Stimulated activated CD4-positive, alpha-beta T cell treated with anti-CD3 and anti-CD28 coated beads, Interleukin-1b, Interleukin-23, amount 100 ng/mL, for 48 hours (primary cell): ENCODE measurements around the gene CFC1.
"Not testable (repeated sequence)": the region's sequence is repeated elsewhere in the genome, so short reads cannot be mapped to it uniquely, and the experiment has no call there.

Experiments
- DNase-seq: peaks from one replicate; pipeline ENCODE4 v3.0.0-alpha.2; 2020

The CFC1 gene

GRCh38 chr2:130582970-130583369 lies 16.4 kb downstream of the CFC1 start:
- not testable (repeated sequence) for DNase-seq

GRCh38 chr2:130581491-130581890 lies 17.9 kb downstream of the CFC1 start:
- DNase-seq = not testable (repeated sequence)

GRCh38 chr2:130579121-130579520 lies 20.3 kb downstream of the CFC1 start:
- DNase-seq = not testable (repeated sequence)

DNA sequence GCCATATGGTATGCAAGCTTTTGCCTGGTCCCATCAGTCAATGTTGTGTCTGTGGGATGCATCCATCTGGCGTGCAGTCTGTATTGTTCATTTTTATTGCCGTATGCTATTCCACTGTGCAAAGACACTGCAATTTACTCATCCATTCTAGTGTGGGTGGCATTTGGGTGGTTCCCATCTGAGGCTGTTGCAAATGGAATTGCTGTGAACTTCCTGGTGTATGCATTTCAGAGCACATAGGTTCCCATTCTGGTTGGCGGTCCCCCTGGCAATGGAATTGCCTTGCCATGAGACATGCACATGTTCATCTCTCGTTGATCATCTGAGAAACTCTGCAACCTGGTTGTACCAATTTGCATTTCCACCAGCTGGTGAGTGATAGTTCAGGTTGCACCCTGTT lies 21.8 kb downstream of the CFC1 start:
- not testable (repeated sequence) for DNase-seq

DNA sequence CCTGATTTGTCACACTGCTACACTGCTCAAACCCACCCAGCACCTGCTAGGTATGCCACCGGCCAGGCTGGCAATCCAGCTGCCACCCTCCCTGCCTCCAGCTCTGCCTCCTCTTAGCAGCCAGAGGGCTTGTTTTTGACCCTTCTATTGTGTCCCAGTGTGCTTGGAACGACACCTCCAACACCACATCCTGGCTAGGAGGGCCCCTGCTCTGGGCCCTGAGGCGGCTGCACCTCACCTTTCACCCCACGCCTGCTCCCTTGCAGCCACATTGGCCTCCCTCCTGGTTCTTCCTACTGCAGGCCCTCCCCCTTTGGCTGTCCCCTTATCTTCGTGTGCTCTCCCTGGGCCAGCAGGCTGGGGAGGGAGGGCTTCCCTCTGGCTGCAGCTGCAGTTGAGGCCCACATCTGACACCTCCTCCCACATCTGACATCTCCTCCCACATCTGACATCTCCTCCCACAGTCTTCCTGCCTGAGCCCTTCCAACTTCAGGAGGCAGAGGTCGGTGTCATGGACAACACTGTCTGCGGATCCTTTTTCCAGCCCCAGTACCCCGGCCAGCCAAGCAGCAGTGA lies 23.1 kb downstream of the CFC1 start:
- DNase-seq = not testable (repeated sequence)

GRCh38 chr2:130574230-130574629 lies 25.1 kb downstream of the CFC1 start:
- not testable (repeated sequence) for DNase-seq

DNA sequence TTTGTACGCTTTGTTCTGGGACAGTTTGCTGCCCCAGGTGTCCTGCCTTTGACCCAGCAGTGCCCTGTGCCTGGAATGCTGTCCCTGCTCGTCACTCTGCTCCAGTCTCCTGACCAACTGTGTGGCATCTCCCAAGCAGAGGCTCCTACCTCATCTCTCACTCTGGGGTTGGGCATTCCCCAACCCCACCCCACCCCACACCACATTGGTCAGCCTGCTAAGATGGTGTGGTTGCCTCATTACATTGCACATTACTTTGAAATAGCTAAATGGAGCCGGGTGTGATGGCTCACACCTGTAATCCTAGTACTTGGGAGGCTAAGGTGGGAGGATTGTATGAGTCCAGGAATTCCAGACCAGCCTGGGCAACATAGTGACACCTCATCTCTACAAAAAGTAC lies 27.4 kb downstream of the CFC1 start:
- not testable (repeated sequence) for DNase-seq

GRCh38 chr2:130566165-130566564 lies 33.2 kb downstream of the CFC1 start:
- DNase-seq = not testable (repeated sequence)

DNA sequence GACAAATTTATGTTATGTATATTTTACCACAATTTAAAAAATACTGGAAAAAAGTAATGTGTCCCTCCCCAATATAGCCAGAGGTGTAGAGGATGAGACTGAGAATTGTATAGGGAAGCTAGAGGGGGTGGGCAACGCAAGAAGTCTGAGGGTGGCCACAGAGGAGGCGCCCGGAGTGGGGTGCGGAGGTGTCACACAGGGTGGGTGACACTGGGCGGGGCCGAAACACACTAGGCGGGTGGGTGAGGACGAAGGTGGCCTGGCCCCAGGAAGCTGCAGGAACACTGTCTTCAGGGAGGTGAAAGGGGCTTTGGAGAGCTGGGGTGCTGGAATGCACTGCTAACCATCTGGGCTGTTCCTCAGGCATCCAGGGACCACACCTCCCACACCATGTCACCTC lies 42.9 kb downstream of the CFC1 start:
- DNase-seq = not testable (repeated sequence)

DNA sequence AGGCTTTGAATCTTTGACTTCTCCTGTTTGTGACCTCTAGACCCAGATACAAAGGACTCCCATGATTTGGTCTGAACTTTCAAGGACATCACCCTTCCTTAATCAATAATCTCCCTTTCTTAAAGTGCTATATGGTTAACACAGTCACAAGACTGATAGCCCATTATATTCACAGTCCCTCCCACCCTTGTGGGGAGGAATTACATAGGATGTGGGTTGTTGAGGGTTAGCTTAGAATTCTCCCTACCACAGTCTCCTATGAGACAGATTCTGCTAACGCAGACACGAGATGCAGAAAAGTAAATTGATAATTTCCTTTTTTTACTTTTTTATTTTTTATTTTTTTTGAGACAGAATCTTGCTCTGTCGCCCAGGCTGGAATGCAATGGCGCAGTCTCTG lies 45.2 kb downstream of the CFC1 start:
- DNase-seq = not testable (repeated sequence)

DNA sequence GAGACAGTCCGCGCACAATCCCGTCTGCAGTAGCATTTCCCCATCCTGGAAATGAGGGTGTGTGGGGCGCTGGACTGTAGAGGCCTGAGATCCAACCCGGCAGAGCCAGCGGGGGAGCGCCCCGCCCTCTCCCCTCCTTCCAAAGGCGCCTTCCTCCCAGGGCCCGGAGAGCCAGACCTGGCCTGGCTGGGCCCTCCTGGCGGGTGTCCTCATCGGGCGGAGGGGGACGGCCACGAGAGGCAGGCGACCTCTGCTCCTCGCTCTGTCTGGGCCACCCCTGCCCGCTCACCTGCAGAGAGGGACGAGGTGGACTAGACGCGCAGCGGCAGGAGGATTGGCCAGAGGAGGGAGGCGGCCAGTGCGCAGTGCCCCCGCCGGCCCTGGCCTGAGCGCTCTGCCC lies 49.9 kb downstream of the CFC1 start:
- not testable (repeated sequence) for DNase-seq

- not testable (repeated sequence) for DNase-seq
Measured at GRCh38 chr2:130548418-130548817, 51.0 kb downstream of the CFC1 start.

DNA sequence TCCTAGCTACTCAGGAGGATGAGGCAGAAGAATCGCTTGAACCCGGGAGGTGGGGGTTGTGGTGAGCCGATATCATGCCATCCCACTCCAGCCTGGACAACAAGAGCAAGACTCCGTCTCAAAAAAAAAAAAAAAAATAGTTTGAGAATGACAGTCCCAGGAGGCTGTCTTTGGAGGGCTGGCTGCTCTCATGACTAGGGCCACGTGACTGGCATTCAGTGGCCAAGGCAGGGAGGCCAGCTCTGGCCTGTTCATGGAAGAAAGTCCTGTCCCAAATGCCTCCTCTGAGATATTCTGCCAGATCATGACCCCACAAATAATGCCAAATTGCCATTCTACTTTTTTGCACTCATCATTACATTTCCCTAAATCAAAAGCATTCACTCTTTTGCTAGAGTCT lies 54.4 kb downstream of the CFC1 start:
- not testable (repeated sequence) for DNase-seq

- not testable (repeated sequence) for DNase-seq
Measured at GRCh38 chr2:130543785-130544528, 55.4 kb downstream of the CFC1 start.

DNA sequence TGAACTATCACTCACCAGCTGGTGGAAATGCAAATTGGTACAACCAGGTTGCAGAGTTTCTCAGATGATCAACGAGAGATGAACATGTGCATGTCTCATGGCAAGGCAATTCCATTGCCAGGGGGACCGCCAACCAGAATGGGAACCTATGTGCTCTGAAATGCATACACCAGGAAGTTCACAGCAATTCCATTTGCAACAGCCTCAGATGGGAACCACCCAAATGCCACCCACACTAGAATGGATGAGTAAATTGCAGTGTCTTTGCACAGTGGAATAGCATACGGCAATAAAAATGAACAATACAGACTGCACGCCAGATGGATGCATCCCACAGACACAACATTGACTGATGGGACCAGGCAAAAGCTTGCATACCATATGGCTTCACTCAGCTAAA lies 56.6 kb downstream of the CFC1 start:
- not testable (repeated sequence) for DNase-seq
